ENCODE results near the gene AJM1.

- TF ChIP-seq, protein P1, sequence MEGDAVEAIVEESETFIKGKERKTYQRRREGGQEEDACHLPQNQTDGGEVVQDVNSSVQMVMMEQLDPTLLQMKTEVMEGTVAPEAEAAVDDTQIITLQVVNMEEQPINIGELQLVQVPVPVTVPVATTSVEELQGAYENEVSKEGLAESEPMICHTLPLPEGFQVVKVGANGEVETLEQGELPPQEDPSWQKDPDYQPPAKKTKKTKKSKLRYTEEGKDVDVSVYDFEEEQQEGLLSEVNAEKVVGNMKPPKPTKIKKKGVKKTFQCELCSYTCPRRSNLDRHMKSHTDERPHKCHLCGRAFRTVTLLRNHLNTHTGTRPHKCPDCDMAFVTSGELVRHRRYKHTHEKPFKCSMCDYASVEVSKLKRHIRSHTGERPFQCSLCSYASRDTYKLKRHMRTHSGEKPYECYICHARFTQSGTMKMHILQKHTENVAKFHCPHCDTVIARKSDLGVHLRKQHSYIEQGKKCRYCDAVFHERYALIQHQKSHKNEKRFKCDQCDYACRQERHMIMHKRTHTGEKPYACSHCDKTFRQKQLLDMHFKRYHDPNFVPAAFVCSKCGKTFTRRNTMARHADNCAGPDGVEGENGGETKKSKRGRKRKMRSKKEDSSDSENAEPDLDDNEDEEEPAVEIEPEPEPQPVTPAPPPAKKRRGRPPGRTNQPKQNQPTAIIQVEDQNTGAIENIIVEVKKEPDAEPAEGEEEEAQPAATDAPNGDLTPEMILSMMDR (IDR thresholded peaks at IDR 0.05), result no peak
- TF ChIP-seq ZNF302 (CRISPR knock-in tag; IDR thresholded peaks at IDR 0.05), result no peak
- TF ChIP-seq FOXS1 (CRISPR knock-in tag; IDR thresholded peaks at IDR 0.05), result no peak
- TF ChIP-seq, protein P2, sequence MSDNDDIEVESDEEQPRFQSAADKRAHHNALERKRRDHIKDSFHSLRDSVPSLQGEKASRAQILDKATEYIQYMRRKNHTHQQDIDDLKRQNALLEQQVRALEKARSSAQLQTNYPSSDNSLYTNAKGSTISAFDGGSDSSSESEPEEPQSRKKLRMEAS (IDR thresholded peaks at IDR 0.05), result no peak
- TF ChIP-seq EP300 (IDR thresholded peaks at IDR 0.05), result no peak
- TF ChIP-seq NFE2L2 (conservative IDR thresholded peaks at IDR 0.05; ENCODE audit: low read length), result no peak
- no peak for TF ChIP-seq POLR2A (IDR thresholded peaks at IDR 0.05; ENCODE audit: low read length)
- no peak for TF ChIP-seq JUNB (IDR thresholded peaks at IDR 0.05)
- TF ChIP-seq RNF2 (IDR thresholded peaks at IDR 0.05; ENCODE audit: borderline replicate concordance, low read depth), result no peak
- TF ChIP-seq CEBPB (IDR thresholded peaks at IDR 0.05), result no peak
- TF ChIP-seq TP53 (CRISPR knock-in tag; IDR thresholded peaks at IDR 0.05), result no peak
- no peak for TF ChIP-seq RCOR1 (IDR thresholded peaks at IDR 0.05; ENCODE audit: low read depth, low read length)
- TF ChIP-seq ELK1 (IDR thresholded peaks at IDR 0.05; ENCODE audit: low read depth, low read length), result no peak
Measured at GRCh38 chr9:136837146-136837855, 5.0 kb upstream of the AJM1 start.
